GM21381 (cell line): ENCODE measurements around the gene BAZ1A.
"Not testable (repeated sequence)": the region's sequence is repeated elsewhere in the genome, so short reads cannot be mapped to it uniquely, and the experiment has no call there.

Experiments used
- ATAC-seq: cut with Tn5 transposase; IDR thresholded peaks from one replicate; pipeline ENCODE4 v1.9.1; 2021; ENCODE audit warnings: mild to moderate bottlenecking, moderate library complexity; ENCODE audit not compliant: unreplicated experiment

Gene BAZ1A

DNA sequence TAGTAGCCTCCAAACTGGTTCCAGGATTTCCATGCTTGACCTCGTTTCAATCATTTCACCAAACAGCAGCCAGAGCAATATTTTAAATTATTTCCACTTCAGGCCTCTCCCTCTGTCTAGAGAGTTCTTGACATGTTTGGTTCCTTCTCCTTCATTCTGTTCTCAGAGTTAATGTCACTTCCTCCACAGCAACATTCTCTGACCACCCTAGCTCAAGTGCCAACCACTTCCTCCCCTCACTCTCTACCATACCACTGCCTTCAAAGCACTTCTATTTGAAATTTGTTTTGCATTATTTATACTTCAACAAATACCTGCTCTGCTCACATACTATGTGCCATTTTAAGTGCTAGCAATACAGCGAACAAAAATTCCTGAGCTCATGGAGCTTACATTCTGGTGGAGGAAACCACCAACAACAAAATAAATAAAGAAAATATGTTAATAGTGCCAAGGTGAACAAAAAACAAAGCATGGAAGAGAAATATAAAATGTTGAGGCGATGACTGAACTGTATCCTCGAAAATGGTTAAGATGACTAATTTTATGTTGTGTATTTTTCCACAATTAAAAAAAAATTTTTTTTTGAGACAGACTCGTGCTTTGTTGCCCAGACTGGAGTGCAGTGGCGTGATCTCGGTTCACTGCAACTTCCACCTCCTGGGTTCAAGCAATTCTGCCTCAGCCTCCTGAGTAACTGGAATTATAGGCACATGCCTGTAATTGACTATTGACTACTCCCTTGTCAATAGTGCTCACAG lies 17.3 kb downstream of the BAZ1A start:
- no peak for ATAC-seq

DNA sequence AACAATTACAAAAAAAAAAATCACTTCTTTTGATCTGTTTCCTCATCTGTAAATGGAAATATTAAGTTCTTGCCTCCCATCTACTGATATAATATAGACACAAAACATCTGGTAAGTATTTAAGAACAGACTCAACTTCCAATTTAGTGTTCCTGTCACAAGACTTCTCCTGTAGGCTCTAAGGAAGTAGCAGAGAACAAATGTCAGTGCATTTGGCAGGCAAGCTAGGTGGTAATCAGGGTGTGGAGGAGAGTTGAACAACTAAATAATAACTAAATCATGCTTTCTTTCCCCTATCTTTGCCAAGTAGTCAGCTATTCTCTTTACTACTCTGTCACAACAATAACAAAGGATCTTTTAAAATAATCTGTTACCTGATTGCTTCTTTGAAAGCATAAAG lies 22.1 kb downstream of the BAZ1A start:
- no peak for ATAC-seq

DNA sequence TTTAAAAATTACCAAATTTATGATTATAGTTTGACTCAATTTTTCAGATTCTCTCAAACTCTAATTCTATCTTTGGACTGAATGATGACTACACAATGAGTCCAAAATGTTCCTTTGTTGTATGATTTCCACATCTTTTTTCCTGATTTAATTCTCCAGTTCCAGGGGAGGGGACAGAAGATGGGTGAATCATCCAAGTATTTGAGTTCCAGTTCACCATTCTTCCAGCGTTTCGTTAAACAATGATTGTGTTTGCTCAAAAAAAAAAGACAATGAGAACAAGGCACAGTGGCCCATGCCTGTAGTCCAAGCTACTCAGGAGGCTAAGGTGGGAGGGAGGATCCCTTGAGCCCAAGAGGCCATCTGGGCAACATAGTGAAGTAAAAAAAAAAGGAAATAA lies 23.8 kb downstream of the BAZ1A start:
- ATAC-seq: no peak

DNA sequence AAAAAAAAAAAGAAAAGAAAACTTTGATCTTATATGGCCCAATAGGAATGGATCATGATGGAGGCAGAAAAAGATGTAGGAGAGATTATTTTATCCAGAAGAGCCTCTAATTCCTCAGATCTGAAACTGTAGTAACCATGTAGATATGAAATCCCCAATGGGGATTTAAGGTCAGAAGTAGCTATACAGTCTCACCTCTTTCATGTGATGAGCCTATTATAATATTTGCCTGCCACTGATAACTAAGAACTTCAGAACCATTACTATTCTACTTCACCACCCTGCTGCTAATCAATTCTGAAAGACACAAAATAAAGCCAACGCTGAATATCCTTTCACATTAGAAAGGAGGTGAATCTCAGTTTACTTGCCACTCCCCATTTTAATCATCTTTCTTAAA lies 29.3 kb downstream of the BAZ1A start:
- no peak for ATAC-seq

DNA sequence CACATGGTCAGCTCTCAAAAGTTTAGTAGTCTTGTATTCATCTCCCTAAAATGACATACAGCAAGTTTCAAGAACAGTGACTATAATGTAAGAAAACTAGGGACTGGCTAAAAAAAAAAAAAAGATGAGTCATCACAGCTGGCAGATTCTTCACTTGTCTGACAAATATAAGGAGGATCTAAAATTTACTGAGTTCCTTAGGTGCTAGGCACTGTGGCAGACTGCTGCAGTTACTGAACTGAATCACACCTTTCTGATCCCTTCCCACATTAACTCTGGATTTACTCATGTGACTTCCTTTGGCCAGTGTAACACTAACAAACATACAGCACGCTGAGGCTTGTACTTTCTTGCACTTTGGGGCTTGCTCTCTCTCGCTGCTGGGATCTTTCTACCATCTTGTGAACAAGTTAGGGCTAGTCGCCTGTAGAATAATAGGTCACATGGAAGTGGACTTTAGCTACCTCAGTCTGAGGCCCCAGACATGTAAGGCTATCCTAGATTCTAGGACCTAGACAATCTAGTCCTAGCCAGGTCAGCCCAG lies 32.1 kb downstream of the BAZ1A start:
- ATAC-seq: no peak

DNA sequence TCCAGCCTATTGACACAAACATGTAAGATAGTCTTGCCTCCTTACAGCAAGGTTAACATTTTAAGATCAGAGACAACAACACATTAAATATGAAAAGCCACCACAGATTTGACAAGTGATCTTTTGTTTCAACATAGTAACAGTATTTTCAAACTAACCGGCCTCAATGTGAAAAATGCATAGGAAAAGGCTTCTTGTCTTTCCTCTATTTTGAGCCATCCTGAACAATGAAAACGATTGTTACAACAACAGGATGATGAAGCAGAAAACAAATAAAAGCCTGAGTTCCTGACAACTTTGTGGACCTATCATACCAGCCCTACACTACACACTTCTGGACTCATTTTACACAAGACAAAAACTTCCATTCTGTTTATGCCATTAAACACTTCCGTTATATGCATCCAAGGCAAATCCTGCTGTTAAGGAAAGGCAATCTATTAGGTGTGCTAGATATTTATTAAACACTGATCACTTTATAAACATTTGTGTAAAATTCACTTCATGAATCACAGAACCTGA lies 37.3 kb downstream of the BAZ1A start:
- ATAC-seq: no peak

DNA sequence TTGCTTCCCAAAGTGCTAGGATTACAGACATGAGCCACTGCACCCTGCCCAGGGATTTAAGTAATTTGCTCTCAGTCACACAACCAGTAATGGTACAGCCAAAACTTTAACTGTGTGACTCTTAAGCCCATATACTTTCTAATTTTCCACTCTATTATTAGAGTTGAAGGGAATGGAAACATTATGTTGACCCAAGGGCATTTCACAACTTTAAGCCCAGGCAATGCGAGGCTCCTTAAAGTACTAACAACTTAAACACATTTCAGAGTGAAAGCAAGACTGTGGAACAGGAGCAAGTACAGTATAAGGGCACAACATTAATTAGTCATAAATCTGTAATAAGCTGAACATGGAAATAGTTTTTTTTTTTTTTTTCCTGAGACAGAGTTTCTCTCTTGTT lies 39.8 kb downstream of the BAZ1A start:
- ATAC-seq: no peak

DNA sequence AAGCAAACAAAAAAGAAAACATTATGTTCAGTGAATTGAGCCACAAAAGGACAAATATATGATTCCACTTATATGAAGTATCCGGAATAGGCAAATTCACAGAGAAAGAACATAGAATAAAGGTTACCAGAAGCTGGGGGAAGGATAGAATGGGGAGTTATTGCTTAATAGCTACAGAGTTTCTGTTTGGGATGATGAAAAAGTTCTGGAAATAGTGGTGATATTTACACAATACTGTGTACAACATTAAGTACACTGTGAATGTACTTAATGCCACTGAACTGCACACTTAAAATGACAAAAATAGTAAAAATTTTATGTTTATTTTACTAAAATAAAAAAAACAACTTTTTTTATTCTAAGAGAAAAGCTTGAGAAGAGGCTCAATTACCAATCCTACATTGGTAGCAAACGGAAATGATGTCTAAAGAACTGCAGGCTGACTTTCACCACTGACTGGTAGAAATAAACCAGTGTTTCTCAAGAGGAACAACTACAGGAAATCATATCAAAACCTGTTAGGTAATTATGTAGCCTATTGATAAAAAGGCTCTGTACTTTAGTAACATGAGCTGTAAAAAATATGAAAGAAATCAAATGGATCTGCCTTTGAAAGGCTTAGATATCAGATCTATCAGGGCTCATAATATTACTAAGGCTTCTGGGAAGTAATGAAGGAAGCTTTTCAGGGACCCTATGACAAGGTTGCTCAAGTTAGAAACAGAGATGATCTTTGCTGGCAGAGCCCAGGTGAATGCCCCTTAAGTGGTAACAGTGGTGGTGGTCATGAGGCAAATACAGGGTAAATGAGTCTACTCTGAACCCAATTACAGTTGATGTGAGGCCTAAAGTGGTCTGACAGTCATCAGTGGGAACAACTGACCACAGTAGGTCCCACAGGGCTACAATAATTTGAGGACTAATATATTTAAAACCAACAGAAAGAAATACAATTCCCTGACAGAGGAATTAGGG lies 41.3 kb downstream of the BAZ1A start:
- no peak for ATAC-seq

DNA sequence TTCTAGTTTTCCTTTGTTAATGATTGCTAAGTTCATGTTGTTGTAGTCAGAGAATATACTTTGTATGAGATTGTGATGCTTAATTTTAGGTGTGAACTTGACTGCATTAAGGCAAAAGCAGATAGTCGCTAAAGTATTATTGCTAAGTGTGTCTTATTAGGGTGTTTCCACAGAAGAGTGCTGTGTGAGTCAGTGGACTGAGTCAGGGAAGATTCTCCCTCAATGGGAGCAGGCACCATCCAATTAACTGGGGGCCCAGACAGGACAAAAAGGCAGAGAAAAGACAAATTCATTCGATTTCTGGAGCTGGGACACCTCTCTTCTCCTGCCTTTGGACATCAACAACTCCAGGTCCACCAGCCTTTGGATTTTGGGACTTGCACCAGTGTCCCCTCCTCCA lies 48.5 kb downstream of the BAZ1A start:
- no peak for ATAC-seq

DNA sequence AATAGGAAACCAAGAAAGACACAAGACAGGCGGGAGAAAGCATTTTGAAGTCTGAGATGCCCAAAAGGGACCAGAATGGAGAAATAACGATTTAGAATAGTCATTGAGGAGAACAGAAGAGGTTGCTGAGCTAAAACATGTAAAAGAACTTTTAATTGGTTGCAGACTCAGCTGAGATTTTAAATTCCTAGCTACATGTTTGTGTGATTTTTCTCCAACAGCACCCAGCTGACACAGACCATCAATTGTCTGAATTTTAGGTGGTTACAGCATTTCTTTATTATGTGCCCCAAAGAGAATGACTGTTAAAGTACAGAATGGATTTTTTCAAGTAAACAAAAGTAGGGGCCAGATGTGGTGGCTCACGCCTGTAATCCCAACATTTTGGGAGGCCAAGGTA lies 50.3 kb downstream of the BAZ1A start:
- ATAC-seq: no peak

DNA sequence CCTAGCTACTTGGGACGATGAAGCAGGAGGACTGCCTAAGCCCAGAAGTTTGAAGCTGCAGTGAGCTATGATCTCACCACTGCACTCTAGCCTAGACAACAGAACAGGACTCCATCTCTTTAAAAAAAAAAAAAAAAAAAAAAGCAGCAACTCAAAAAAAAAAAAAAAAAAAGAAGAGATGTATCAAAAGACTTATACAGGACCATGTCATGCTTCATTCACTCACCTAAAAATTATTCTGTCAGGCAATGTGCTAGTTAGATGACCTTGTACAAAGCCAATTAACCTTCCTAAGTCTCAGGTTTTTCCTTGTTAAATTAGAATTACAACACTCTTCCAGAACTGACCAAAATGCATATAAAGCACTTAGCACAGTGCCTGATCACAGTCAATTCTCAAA lies 50.9 kb downstream of the BAZ1A start:
- ATAC-seq: no peak

DNA sequence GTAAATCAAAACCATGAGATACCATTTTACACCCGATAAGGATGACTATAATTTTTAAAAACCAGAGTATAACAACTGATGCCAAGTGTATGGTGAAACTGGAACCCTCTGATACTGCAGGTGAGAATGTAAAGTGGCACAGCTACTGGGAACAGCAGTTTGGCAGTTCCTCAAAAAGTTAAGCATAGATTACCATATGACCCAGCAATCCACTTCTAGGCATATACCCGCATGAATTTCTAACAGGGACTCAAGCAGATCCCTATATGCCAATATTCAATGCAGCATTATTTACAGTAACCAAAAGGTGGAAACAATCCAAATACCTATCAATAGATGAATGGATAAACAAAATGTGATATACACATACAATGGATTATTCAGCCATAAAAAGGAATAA lies 57.4 kb downstream of the BAZ1A start:
- no peak for ATAC-seq

DNA sequence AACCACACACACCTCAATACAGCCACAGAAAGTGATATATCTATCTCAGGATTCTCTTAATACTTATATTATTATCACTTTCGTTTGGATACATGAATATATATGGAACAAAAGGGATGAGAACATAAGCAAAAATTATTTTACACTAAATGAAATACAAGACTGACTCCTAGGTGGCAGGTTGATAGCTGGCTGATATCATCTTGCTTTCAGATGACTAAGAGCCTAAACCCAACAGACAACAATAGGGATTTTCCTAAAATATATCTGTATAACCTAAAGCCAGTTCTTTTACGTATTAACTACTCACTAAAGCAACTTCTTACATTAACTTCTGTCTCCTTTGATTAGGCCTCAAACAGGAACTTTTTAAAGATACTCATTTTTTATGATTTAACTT lies 65.1 kb downstream of the BAZ1A start:
- no peak for ATAC-seq

DNA sequence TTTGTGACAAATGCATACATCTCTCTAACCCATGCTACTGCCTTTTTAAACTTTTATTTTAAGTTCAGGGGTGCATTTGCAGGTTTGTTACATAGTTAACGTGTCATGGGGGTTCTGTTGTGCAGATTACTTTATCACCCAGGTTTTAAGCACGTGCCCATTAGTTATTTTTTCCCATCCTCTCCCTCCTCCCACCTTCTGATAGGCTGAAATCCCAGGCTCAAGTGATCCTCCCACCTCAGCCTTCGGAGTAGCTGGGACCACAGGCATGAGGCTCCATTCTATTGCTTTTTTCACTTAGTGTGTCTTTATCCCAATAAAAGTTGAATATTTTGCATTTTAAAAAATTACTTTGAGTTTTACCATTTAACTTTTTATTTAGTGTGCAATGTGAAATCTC lies 68.9 kb downstream of the BAZ1A start:
- ATAC-seq: no peak

DNA sequence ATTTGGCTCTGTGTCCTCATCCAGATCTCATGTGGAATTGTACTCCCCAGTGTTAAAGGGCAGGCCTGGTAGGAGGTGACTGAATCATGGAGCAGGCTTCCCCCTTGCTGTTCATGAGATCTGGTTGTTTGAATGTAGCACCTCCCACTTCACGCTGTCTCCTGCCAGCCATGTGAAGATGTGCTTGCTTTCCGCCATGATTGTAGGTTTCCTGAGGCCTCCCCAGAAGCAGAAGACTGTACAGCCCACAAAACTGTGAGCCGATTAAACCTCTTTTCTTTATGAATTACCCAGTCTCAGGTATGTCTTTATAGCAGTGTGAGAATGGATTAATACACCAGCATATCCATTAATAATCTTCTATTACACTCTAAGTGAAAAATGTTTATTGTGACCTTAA lies 70.2 kb downstream of the BAZ1A start:
- no peak for ATAC-seq

DNA sequence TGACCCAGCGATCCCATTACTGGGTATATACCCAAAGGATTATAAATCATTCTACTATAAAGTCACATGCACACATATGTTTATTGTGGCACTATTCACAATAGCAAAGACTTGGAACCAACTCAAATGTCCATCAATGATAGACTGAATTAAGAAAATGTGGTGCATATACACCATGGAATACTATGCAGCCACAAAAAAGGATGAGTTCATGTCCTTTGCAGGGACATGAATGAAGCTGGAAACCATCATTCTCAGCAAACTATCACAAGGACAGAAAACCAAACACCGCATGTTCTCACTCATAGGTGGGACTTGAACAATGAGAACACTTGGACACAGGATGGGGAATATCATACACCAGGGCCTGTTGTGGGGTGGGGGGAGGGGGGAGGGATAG lies 76.3 kb downstream of the BAZ1A start:
- not testable (repeated sequence) for ATAC-seq

DNA sequence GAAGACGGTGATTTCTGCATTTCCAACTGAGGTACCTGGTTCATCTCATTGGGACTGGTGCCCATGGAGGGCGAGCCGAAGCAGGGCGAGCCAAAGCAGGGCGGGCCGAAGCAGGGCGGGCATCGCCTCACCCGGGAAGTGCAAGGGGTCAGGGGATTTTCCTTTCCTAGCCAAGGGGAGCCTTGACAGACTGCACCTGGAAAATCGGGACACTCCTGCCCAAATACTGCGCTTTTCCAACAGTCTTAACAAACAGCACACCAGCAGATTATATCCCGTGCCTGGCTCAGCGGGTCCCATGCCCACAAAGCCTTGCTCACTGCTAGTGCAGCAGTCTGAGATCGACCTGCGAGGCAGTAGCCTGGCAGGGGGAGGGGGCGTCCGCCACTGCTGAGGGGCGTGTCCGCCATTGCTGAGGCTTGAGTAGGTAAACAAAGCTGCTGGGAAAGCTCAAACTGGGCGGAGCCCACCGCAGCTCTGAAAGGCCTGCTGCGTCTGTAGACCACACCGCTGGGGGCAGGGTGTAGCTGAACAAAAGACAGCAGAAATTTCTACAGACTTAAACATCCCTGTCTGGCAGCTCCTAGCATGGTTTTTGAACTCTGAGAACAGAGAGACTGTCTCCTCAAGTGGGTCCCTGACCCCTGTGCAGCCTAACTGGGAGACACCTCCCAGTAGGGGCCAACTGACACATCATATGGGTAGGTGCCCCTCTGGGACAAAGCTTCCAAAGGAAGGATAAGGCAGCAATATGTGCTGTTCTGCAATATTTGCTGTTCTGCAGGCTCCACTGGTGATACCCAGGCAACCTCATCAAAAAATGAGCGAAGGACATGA lies 77.2 kb downstream of the BAZ1A start:
- ATAC-seq: no peak

DNA sequence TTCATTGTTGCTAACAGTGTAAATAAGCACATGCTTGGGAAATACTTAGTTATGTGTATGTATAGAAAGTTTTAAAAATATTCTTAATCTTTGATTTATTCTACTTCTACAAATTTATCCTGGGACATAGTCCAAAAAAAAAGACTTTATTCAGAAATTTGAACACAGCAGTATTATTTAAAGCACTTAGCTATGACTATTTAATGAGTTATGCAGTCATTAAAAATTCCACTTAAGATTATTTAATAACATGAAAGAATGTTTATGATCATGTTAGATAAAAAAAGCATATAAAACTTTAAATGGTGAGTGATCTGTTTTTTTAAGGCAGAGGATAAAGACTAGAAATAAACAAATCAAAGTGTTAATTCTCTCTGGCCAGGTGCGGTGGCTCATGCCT lies 78.3 kb downstream of the BAZ1A start:
- ATAC-seq: no peak

DNA sequence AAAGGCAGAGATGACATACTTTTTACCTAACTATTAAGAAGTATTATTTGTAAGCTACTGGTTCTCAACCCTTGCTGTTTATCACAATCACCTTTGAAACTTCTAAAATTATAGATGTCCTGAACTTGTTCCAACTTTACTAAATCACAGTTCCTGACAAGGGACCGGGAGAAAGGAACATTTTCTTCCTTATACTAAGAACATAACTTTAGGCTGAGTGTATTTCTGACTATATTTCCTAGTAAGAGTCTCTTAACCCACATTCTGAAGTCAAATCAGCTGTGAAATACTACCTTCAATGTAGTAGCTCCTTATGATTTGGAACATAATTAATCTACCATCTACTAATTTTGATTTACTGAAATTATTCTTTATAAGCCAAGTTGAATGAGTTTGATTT lies 80.2 kb downstream of the BAZ1A start:
- no peak for ATAC-seq

DNA sequence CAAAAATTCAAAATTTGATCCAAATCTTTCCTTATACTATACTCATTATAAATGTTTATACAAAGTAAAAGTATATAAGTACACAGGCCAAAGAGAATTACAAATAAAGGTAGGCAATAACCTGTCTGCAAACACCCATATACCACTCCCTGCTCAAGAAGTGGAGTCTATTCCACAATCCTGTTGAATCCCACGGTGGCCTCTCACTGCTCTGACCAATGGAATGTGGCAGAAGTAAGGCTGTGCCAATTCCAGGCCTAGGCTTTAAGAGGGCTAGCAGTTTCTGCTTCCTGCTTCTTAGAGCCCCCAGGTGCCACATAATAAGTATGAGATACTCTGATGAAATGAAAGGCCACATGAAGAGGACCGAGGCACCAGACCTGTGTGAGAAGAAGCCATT lies 80.9 kb downstream of the BAZ1A start:
- ATAC-seq: no peak

DNA sequence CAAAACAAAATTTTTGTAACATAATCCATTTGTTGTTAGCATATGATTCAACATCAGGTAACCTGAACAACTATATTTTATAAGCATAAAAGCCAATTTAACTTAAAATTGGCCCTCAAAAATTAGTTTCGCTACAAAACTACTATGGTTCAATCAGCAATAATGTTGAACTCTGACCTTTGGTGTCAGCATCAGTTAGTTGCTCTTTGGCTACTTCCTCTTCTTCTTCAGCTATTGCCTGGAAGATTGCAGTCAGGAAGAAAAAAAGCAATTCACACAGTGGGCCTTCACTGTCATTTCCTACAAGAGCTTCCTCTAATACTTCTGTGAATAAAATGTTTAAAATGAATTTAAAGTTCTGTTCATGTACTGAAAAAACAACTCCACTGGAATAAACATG lies 82.6 kb downstream of the BAZ1A start:
- ATAC-seq: no peak
